Glutamatergic neuron (in vitro differentiated cells): ENCODE results near the gene AFF3. TPM values are rescaled to one million over a fixed set of nuclear protein-coding genes. Genes with fewer than 3 reads are reported as not detected.
"Not testable (repeated sequence)": the region's sequence is repeated elsewhere in the genome, so short reads cannot be mapped to it uniquely, and the experiment has no call there.

Experiments used
- DNase-seq: peaks from one replicate; pipeline ENCODE4 v3.0.0; 2022
- H3K27ac Mint-ChIP-seq: one replicate; pipeline ENCODE4 v1.8.0; 2020; ENCODE audit warnings: mild to moderate bottlenecking, mixed read lengths, inconsistent platforms; ENCODE audit not compliant: unreplicated experiment
- H3K27me3 Mint-ChIP-seq: one replicate; pipeline ENCODE4 v1.8.0; 2020; ENCODE audit warnings: mild to moderate bottlenecking, moderate library complexity, mixed read lengths, inconsistent platforms; ENCODE audit not compliant: unreplicated experiment
- H3K36me3 Mint-ChIP-seq: one replicate; pipeline ENCODE4 v1.8.0; 2020; ENCODE audit warnings: mild to moderate bottlenecking, mixed read lengths, inconsistent platforms; ENCODE audit not compliant: unreplicated experiment
- H3K4me1 Mint-ChIP-seq: one replicate; pipeline ENCODE4 v1.8.0; 2020; ENCODE audit warnings: mild to moderate bottlenecking, low read depth, mixed read lengths, inconsistent platforms; ENCODE audit not compliant: unreplicated experiment
- H3K4me3 Mint-ChIP-seq: one replicate; pipeline ENCODE4 v1.8.0; 2020; ENCODE audit warnings: mild to moderate bottlenecking, mixed read lengths, inconsistent platforms; ENCODE audit not compliant: unreplicated experiment
- H3K9me3 Mint-ChIP-seq: one replicate; pipeline ENCODE4 v1.8.0; 2020; ENCODE audit warnings: mild to moderate bottlenecking, moderate library complexity, mixed read lengths, inconsistent platforms; ENCODE audit not compliant: unreplicated experiment
- CTCF ChIP-seq: fragments of 200-600 bp; sonication (generic); IDR thresholded peaks from one replicate; pipeline ENCODE4 v1.5.0; 2021; ENCODE audit not compliant: partially characterized antibody, unreplicated experiment
- total RNA-seq: library from RNA; stranded (reverse); fragmentation: NEBNext Ultra II Directional; extraction: Animal tissue kit (Norgen Biotek cat#: 25700); gene quantifications from one replicate; pipeline ENCODE4 v1.2.1, GENCODE V29; 2021; ENCODE audit not compliant: unreplicated experiment

The AFF3 gene
- total RNA-seq, 1 donor from 2014 or later: 125 TPM

- Mint-ChIP-seq H3K36me3 (peaks cover 9% of the 10 kb centered on the region), H3K27ac (peak overlapping the region; percentile 91), H3K4me3 (peak overlapping the region; percentile 51), H3K9me3 (peaks cover 3% of the 10 kb centered on the region), H3K27me3 (peaks cover 5% of the 10 kb centered on the region), H3K4me1 (peaks cover 14% of the 10 kb centered on the region)
- no peak for TF ChIP-seq CTCF
- peak; percentile 20 for DNase-seq
Observed at GRCh38 chr2:99743146-99743545, 399.2 kb downstream of the AFF3 start.

GRCh38 chr2:99737537-99737936 lies 404.9 kb downstream of the AFF3 start:
- Mint-ChIP-seq H3K4me3 (no peak overlapping the region), H3K27ac (no peak overlapping the region), H3K36me3 (peaks cover 4% of the 10 kb centered on the region), H3K27me3 (no peaks in the 10 kb centered on the region), H3K4me1 (peaks cover 2% of the 10 kb centered on the region), H3K9me3 (peaks cover 1% of the 10 kb centered on the region)
- no peak for TF ChIP-seq CTCF
- no peak for DNase-seq

DNA sequence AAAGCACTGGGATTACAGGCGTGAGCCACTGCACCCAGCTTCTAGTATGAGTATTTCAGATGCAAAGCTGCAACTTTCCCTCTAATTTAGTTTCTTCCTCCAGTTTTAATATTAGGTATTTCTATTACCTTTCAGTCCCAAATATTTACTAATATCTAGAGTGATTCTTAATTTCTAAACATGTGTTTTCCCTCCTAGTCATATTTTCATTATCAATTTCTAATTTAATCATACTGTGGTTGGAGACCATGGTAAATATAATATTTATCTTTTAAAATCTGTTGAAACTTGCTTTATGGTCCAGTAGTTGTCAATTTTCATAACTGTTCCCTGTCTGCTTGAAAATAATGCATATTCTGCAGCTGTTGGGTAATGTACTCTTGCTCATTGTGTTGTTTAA lies 406.6 kb downstream of the AFF3 start:
- H3K36me3 Mint-ChIP-seq: no peaks in the 10 kb centered on the region
- H3K9me3 Mint-ChIP-seq: no peaks in the 10 kb centered on the region
- H3K4me3 Mint-ChIP-seq: no peak overlapping the region
- H3K27ac Mint-ChIP-seq: no peak overlapping the region
- no peak for TF ChIP-seq CTCF
- DNase-seq: no peak
- no peaks in the 10 kb centered on the region for H3K27me3 Mint-ChIP-seq
- H3K4me1 Mint-ChIP-seq: no peaks in the 10 kb centered on the region

- H3K27me3 Mint-ChIP-seq, H3K27ac Mint-ChIP-seq, H3K4me3 Mint-ChIP-seq, H3K36me3 Mint-ChIP-seq, H3K4me1 Mint-ChIP-seq, DNase-seq, H3K9me3 Mint-ChIP-seq: not testable (repeated sequence)
Observed at GRCh38 chr2:99735314-99735713, 407.1 kb downstream of the AFF3 start.

DNA sequence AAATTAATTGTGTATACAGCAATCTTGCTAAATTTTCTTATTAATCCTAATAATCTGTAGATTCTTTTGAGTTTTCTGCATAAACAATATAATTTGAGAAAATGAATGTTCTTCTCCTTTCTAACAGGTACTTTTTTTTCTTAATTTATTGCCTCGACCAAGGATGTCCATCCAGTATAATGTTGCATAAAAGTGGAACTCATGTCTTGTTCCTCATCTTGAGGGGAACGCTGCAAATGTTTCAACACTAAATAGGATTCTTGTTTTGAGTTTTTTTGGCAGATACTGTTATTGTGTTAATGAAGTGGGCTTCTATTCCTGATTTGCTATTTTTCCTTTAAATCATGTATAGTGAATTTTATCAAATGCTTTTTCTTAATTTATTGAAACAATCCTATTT lies 408.2 kb downstream of the AFF3 start:
- H3K27me3 Mint-ChIP-seq: peaks cover 2% of the 10 kb centered on the region
- H3K9me3 Mint-ChIP-seq: no peaks in the 10 kb centered on the region
- H3K4me1 Mint-ChIP-seq: peaks cover 9% of the 10 kb centered on the region
- TF ChIP-seq CTCF: no peak
- DNase-seq: no peak
- H3K27ac Mint-ChIP-seq: no peak overlapping the region
- H3K36me3 Mint-ChIP-seq: no peaks in the 10 kb centered on the region
- H3K4me3 Mint-ChIP-seq: no peak overlapping the region
